ENCODE results near the gene TRAF1.

Gene TRAF1

DNA sequence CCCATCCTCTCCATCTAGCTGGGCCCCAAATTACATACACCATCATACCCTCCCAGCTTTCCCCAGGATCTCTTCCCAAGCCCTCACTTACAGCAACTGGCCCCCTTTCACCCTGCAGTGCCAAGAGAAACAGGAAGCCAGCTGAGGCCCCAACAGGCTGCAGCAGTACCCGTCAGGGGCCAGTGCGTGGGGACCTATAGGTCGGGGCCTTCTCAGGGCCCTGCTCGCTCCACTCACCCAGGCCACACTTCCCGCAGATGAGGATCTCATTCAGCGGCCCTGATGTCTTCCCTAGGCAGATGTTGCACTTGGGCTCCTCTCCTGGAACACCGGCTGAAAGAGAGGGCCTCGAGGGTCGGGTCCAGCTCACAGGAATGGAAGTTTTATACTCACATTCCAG, 56.4 kb downstream of the TRAF1 start:
- DNase-seq (ENCODE audit: low read depth, low spot score) = no peak

DNA sequence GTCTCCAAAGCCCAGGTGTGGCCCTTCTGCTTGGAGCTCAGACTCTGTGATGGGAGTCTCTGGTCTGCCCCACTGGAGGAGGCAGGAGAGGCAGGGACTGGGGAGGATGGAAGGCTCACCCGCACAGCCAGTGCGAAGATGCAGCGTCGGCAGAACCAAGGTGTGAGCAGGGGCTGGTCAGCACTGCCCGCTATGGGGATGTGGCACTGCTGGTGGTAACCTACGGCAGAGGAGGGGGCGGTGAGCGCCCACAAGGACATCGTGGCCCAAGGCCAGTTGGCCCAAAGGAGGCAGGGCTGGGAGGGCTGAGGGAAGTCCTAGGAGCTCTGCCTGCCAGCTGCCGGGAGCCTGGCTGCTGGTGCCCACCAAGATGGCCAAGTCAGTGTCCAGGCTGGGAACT, 56.9 kb downstream of the TRAF1 start:
- DNase-seq (ENCODE audit: low read depth, low spot score) = no peak

DNA sequence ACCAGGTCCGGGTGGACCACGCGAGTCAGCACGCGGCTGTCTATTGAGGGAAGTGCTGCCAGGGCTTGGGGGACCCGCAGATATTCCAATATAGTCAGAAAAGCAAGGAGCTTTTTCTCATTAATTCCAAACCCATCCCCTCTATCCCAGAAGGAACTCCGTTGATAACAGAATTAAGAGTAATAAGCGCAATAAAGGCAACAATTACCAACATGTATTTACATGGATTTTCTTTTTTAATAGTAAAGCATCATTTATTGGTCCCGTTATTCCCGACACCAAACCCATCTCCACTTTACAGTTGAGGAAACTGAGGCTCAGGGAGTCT, 57.3 kb downstream of the TRAF1 start:
- no peak for DNase-seq (ENCODE audit: low read depth, low spot score)

DNA sequence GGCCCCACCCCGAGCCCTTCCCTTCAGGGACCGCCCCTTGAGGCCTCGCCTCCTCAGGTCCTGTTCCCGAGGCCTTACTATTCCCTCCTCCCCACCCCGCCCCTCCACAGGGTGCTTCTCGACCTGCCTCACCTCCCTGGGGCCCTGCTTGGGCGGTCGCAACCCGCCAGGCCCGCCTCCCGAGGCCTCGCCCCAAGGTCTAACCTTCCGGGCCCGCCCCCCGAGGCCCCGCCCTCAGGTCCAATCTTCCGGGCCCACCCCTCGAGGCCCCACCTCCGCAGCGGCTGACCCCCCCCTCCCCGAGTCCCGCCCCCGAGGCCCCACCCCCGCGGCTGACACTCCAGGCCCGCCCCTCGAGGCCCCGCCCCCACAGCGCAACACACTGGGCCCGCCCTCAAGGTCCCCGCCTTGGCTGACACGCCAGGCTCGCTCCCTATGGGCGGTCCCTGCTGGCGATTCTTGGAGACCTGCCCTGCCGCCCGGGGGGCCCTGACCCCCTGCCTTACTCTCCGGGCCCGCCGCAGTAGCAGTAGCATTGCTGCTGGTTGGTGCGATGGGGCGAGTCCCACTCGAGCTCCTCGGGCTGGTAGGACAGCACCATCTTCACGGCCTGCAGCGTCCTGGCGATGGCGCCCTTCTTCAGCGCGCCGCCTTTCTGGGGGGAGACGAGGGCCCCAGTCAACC, 57.8 kb downstream of the TRAF1 start:
- peak; percentile 70 for DNase-seq (ENCODE audit: low read depth, low spot score)

DNA sequence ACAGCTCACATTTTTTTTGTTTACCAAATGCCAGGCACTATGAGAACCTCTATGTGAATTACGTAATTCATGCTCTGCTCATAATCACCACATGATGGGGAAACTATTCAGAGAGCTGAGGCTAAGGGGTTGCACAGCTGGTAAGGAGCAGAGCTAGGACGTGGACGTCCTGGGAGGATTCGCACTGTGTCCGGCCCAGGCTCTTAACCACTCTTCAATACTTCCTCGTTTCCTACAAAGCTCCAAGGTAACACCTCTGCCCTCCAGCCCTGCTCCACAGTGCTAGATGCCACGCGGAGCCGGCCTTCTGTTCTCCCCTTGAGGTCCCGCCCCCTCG, 58.3 kb downstream of the TRAF1 start:
- DNase-seq (ENCODE audit: low read depth, low spot score) = peak; percentile 43

DNA sequence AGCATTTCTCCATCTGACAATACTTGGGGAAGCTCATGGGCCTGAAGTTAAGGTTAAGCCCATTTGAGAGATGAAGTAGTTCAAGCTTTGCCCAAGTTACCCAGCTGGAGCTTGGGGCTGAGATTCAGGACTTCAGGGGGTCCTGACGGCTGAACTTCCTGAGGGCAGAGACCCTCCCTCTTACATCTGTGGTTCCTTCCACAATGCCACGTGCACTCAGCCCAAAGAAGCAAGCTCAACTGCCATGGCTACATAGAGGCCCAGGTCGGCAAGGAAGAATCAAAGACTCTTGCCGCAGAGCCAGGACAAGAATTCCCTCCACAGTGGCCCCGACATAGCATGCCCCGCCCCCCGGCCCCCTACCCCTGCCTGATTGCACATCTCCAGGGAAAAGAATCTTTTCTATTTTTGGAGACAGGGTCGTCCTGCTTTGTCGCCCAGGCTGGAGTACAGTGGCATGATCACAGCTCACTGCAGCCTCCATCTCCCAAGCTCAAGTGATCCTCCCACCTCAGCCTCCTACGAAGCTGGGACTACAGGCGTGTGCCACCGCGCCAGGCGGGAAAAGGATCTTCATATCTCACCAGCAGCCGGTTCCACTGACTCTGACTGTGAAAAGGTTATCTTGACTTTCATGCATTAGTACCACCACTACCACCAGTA, 58.8 kb downstream of the TRAF1 start:
- DNase-seq (ENCODE audit: low read depth, low spot score) = no peak

DNA sequence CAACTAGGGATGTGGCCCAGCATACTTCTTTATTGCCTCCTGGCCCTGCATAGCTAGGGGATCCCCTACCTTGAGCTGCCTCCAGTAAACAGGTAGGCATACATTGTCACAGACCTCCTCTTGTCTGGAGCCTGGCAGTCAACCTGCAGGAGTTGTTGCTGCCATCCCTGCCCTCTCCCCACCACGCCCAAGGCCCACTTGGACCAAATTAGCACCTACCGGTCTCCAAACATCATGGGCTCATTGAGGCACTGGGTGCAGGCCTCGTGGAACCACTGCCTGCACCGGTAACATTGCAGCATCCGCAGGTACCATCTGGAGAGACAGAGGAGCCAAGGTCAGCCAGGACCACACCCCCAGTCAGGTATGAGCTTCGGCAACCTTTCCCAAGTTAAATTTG, 59.9 kb downstream of the TRAF1 start:
- DNase-seq (ENCODE audit: low read depth, low spot score) = no peak

DNA sequence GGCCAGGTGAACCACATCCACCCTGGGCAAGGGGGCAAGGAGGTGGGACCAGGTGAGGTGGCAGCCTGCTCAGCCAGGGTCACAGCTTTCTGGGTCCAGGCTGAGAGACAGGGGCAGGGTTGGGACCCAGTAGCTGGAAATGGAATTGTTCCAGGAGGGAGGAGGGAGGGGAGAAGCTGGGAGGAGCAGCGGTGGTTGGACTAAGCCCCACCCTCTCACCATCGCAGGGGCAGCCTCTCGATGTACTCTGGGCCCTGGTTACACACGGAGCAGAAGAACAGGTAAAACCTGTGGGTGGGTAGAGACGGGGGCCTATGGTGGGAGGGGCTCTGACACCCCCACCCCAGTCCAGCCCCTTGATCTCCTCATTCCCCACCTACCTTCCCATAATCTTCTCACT, 60.8 kb downstream of the TRAF1 start:
- DNase-seq (ENCODE audit: low read depth, low spot score) = no peak

DNA sequence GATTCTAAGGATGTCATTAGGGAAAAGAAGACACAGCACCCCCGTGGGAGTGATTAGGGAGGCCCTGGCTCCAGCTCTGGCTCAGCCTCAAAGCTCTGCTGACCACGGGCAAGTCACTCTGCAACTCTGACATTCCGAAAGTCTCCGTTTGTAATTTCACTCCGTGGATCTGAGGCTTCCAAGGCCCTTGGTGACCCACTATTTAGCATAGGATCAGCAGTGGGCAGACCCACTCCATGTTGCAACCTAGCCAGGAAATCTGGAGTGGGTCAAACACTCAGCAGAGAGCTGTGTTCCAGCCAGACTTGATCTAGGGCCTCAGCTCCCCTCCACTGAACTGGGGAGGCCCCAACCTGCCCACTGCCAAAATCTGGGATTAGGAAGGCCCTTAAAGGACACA, 61.4 kb downstream of the TRAF1 start:
- DNase-seq (ENCODE audit: low read depth, low spot score) = no peak

DNA sequence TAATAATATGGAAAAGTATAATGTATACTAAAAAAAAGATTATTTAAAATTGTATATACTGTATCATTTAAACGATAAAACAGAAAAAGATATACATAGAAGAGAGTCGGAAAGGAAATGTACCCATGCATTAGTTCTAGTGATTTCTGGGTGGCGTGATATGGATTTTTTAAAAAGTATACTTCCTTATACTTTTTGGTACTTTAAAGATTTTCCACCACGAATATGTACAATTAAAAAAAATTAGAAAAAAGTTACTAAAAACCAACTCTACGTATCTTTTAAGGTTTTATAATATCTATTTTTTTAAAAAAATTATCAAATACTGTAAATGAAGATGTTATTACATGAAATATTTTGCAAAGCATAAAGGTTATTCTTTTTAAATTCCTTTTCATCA, 61.9 kb downstream of the TRAF1 start:
- DNase-seq (ENCODE audit: low read depth, low spot score) = no peak

DNA sequence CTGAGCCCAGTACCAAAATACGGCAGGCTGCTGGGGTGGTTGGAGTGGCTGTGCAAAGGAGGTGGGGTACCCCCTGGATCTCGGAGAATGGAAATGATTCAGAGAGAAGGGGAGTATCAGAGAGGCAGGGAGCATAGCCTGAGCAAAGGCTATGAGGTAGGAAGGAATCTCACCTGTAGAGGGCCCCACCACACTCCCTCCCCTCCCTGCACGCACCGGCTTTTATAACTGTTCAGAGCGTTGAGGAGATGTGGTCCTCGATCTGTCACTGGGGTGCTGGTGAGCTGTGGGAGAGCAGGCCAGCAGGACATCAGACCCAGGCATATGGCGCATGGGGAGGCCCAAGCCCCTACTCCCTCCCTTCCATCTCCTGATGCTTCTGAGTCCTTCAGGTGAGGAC, 62.8 kb downstream of the TRAF1 start:
- DNase-seq (ENCODE audit: low read depth, low spot score) = no peak

DNA sequence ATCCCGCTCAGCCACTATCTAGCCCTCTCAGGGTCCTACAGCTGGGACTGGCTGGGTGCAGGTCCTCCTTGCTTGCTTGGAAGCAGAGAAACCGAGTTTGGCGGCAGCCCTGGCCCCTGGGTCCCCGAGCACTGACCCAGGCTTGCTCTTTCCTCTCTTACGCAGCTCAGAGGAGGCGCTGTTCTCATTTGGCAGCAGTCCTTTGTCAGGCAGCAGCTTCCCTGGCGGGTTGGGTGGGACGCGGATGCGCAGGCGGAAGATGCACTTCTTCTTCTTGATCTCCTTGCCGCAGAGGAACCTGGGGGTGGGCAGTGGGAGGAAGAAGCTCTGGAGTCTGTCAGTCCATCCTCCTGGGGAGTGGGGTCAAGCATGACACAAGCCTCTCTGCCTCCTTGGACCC, 64.1 kb downstream of the TRAF1 start:
- no peak for DNase-seq (ENCODE audit: low read depth, low spot score)

DNA sequence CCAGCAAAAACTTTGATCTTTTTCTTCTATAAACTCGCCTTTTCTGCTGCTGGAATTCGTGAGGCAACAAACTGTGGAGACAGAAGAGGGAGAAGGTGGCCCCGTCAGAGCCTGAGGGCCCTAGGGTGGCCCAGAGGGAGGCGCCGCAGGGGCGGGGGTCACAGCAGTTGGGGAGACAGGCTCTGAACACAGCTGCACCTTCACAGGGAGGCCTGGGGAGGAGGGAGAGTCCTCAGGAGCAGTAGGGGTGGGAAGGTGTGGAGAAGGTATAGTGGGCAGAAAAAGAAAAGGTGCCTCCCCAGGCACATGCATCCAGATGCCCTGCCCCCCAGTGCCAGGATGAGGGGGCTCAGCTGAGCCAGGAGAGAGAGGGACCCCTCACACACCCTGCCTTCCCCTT, 64.7 kb downstream of the TRAF1 start:
- no peak for DNase-seq (ENCODE audit: low read depth, low spot score)

DNA sequence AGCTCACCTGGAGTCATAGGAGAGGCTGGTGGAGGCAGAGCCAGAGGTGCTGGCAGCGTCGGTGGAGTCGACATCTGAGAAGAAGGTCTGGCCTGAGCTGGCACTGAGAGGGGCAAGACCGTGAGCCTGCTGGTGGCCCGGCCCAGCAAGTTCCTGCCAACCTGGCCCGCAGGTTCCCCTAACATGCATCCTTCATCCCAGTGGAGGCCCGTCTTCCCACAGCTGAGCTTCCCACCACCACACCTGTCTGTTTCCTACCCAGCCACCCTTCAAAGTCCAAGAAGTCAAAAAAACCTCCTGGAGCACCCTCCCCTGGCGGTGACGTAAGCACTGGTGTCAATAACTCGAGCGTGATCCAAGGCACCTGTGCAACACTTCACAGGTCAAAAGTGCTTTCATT, 66.5 kb downstream of the TRAF1 start:
- DNase-seq (ENCODE audit: low read depth, low spot score) = no peak

DNA sequence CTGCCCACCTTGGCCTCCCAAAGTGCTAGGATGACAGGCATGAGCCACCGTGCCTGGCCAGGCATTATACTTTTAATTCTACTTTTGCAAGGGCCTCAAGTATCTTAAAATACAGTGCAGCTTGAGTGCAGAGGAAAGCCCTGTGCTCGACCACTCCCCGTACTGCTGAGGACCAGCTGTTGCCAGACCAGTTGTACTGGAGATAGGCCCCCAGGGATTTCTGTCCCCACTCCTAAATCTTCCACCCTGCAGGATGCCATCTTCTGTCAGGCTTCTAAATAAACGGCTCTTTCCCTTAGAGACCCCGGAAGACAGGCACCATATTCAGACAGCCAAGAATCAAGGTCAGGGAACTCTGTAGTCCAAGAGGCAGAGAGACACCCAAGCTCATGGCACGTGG, 67.2 kb downstream of the TRAF1 start:
- no peak for DNase-seq (ENCODE audit: low read depth, low spot score)

DNA sequence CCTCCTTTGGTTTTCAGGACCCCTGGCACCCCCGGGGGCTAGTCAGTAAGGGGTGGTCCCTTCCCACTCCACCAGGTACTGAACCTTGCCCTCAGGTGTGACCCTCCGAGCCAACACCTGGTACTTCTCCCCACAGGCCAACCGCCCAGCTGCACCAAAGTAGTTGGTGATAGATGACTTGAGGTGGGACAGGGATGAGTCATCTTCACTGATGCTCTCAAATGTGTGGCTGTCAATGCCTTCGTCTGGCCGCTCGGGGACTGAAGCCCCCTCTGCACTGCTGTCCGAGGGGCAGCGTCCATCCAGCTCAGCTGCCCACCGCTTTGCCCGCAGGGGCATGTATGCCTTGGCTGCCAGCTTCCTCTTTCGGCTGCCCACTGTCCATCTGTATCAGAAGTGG, 68.7 kb downstream of the TRAF1 start:
- DNase-seq (ENCODE audit: low read depth, low spot score) = no peak

DNA sequence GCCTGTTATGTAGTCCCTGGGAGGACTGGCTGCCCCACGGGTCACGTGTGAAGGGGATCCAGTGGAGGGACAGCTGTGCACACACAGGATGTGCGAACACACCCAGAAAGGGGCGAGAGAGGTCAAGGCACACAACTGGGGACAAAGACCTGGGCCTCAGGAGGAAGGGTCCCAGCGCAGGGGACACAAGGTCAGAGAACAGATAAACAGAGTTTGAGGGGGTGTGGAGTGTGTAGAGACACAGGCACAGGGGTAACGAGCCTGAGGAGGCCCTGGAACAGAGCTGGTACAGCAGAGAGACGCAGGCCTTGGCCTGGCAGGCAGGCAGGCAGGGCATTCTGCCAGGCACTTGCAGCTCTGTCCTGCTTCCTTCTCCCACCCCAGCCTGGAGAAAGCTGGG, 69.1 kb downstream of the TRAF1 start:
- no peak for DNase-seq (ENCODE audit: low read depth, low spot score)

DNA sequence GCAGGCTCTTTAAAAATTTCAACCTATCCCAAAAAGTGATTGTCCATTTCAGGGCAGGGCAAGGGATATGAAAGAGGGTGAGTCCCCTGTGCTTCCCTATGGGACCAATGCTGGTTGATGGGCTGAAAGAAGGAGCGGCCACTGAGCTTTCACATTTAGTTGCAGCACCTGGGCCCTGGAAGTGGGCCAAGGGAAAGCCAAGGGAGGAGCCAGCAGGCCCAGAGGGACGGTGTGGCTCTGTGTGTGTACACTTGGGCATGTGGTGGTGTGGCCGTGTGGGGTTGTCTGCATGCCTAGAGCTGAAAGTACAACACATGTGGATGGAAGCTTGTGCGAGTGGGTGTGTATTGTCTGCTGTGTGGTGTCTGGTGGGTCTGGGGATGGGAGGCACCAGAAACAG, 69.9 kb downstream of the TRAF1 start:
- no peak for DNase-seq (ENCODE audit: low read depth, low spot score)

DNA sequence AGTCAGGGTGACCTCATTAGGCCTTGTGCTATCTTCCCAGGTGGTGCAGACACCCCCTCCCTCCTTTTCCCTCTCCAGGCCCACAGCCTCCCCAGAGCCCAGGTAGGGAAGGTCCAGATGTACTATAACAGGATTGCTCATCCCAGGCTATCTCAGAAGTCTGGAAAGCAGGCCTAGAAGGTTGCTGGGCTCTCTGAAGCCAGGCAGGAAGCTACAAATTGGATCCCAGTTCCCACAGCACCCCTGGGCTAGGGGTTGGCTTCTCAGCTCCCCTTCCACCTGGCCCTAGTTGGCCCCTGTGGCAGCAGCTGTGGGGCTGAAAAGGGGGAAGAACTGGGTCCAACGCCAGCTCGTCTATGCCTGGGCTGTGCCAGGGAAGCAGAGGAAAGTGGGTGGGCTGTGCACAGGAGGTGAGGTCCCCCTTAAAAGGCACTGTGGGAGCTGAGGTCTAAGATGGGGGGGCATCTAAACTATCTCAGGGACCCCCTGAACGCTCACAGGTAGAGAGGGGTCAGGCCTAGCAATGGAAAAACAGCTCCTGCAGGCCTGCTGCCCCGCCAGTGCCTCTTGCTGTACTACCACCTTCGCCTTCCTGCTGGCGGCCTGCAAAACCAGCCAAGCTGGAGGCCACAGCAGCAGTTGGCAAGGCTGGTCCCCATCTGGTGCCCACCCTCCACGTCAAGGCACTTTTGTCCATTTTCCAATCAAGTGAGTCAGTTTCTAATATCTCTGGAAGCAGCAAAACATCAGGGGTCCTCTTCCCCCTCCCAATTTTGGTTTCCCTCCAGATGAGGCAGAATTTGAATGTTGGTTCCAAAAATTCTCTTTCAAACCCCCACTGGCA, 70.5 kb downstream of the TRAF1 start:
- no peak for DNase-seq (ENCODE audit: low read depth, low spot score)

DNA sequence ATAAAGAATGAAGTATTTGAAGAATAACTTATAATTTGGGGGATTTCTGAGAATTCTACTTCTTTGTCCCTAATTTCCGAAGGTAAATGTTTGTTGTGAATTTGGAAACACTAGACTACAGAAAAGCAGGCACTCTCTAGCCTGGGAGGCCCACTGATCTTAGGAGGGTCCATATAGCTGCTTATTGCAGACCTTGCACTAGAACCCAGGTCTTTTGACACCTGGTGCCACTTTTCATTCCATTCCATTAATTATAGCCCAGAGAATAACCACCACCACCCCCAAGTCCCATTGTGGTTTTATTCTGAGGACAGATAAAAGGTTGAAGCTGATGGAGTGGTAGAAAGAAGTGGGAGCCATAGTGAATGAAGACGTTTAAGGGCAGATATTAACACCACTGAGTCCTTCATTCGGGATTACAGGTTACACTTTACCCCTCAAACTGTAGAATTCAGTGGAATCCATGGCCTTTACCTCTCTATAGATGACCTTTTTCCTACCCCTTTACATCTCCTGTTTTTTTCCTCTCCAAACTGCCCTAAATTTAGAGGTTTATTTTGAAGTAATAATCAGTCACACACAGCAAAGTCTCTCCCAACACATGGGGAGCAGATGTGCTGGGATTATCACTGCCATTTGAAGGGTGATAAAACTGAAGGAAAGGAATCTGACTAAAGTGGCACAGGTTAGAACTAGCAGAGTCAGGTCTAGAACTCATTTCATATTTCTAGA, 71.8 kb downstream of the TRAF1 start:
- DNase-seq (ENCODE audit: low read depth, low spot score) = no peak

DNA sequence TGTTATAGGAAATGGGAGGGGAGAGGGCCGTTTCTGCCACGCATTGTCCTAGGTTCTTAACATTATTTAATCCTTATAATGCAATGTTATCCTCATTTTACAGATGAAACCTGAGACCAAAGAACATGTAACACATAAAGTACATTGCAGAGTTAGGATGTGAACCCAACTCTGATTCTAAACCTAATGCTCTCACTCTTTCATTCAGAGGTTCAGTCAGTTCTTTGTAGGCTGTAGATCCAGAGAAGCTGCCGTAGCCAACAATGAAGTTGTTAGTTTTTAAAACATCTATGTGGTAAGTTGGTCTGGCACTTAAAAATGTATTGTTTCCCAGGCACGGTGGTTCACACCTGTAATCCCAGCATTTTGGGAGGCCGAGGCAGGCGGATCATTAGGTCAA, 73.4 kb downstream of the TRAF1 start:
- DNase-seq (ENCODE audit: low read depth, low spot score) = no peak
